Activated T-helper 17 cell treated with anti-CD3 and anti-CD28 coated beads, Interleukin-2, amount 50 U/mL, for 72 hours (primary cell): Measurements from ENCODE around the gene CARF. TPM values are rescaled to one million over a fixed set of nuclear protein-coding genes. Genes with fewer than 3 reads are reported as not detected.
"Not testable (repeated sequence)": the region's sequence is repeated elsewhere in the genome, so short reads cannot be mapped to it uniquely, and the experiment has no call there.

Experiments
- ATAC-seq: fragments of 150-1000 bp; cut with Tn5 transposase; replicated peaks from 2 replicates; pipeline ENCODE4 v1.10.0; 2021; ENCODE audit warnings: mild to moderate bottlenecking, moderate library complexity
- H3K27ac Mint-ChIP-seq: one replicate; pipeline ENCODE4 v1.8.0; 2022; ENCODE audit warnings: mixed read lengths
- H3K27me3 Mint-ChIP-seq: one replicate; pipeline ENCODE4 v1.8.0; 2022; ENCODE audit warnings: mixed read lengths
- H3K36me3 Mint-ChIP-seq: one replicate; pipeline ENCODE4 v1.8.0; 2022; ENCODE audit warnings: low read depth, mild to moderate bottlenecking, mixed read lengths
- H3K4me1 Mint-ChIP-seq: one replicate; pipeline ENCODE4 v1.8.0; 2022; ENCODE audit warnings: mixed read lengths
- H3K4me3 Mint-ChIP-seq: one replicate; pipeline ENCODE4 v1.8.0; 2022; ENCODE audit warnings: mild to moderate bottlenecking, mixed read lengths
- H3K9me3 Mint-ChIP-seq: one replicate; pipeline ENCODE4 v1.8.0; 2022; ENCODE audit warnings: mixed read lengths
- total RNA-seq, 2 donors: library from RNA; stranded (reverse); gene quantifications; one replicate each; pipeline ENCODE4 v1.2.3, GENCODE V29; 2022

The CARF gene
- total RNA-seq, 2 donors from 2014 or later: 4.1 to 5.5 TPM

- Mint-ChIP-seq H3K4me1 (peaks cover 18% of the 10 kb centered on the region), H3K9me3 (no peaks in the 10 kb centered on the region), H3K36me3 (peaks cover 18% of the 10 kb centered on the region), H3K27me3 (no peaks in the 10 kb centered on the region), H3K27ac (peak overlapping the region; percentile 92), H3K4me3 (peak overlapping the region; percentile 91)
- no peak for ATAC-seq
Observed at GRCh38 chr2:202911203-202911511, 918 bp upstream of the CARF start.

- not testable (repeated sequence) for H3K9me3 Mint-ChIP-seq, H3K27me3 Mint-ChIP-seq, H3K36me3 Mint-ChIP-seq
- Mint-ChIP-seq H3K27ac (peak overlapping the region; percentile 92), H3K4me1 (peaks cover 18% of the 10 kb centered on the region), H3K4me3 (peak overlapping the region; percentile 91)
- ATAC-seq: peak; percentile 84
Observed at GRCh38 chr2:202912342-202913201, 497 bp downstream of the CARF start.

GRCh38 chr2:202918860-202919259 lies 6.8 kb downstream of the CARF start:
- H3K27me3 Mint-ChIP-seq: no peaks in the 10 kb centered on the region
- H3K4me3 Mint-ChIP-seq: no peak overlapping the region

GRCh38 chr2:202932425-202933138 lies 20.5 kb downstream of the CARF start:
- peaks cover 21% of the 10 kb centered on the region for H3K36me3 Mint-ChIP-seq
- no peak overlapping the region for H3K4me3 Mint-ChIP-seq
- no peaks in the 10 kb centered on the region for H3K27me3 Mint-ChIP-seq
- ATAC-seq: no peak
- no peak overlapping the region for H3K27ac Mint-ChIP-seq
- H3K4me1 Mint-ChIP-seq: no peaks in the 10 kb centered on the region
- no peaks in the 10 kb centered on the region for H3K9me3 Mint-ChIP-seq

More at GRCh38 chr2:202918860-202919259, 6.8 kb downstream of the CARF start:
- Mint-ChIP-seq H3K27ac (no peak overlapping the region), H3K9me3 (no peaks in the 10 kb centered on the region), H3K4me1 (no peaks in the 10 kb centered on the region), H3K36me3 (peaks cover 15% of the 10 kb centered on the region)
- no peak for ATAC-seq

- Mint-ChIP-seq H3K4me1 (no peaks in the 10 kb centered on the region), H3K27ac (no peak overlapping the region), H3K36me3 (peaks cover 21% of the 10 kb centered on the region), H3K27me3 (no peaks in the 10 kb centered on the region), H3K4me3 (no peak overlapping the region), H3K9me3 (no peaks in the 10 kb centered on the region)
- no peak for ATAC-seq
Observed at GRCh38 chr2:202933139-202933510, 21.1 kb downstream of the CARF start.

GRCh38 chr2:202933958-202934357 lies 21.9 kb downstream of the CARF start:
- peaks cover 26% of the 10 kb centered on the region for H3K36me3 Mint-ChIP-seq
- H3K4me1 Mint-ChIP-seq: no peaks in the 10 kb centered on the region
- no peak overlapping the region for H3K27ac Mint-ChIP-seq
- no peaks in the 10 kb centered on the region for H3K27me3 Mint-ChIP-seq
- no peaks in the 10 kb centered on the region for H3K9me3 Mint-ChIP-seq
- ATAC-seq: no peak
- no peak overlapping the region for H3K4me3 Mint-ChIP-seq

GRCh38 chr2:202934456-202934855 lies 22.4 kb downstream of the CARF start:
- ATAC-seq: no peak
- no peaks in the 10 kb centered on the region for H3K27me3 Mint-ChIP-seq
- no peak overlapping the region for H3K4me3 Mint-ChIP-seq
- H3K4me1 Mint-ChIP-seq: no peaks in the 10 kb centered on the region
- no peak overlapping the region for H3K27ac Mint-ChIP-seq
- no peaks in the 10 kb centered on the region for H3K9me3 Mint-ChIP-seq
- H3K36me3 Mint-ChIP-seq: peaks cover 25% of the 10 kb centered on the region

GRCh38 chr2:202938960-202939359 lies 26.9 kb downstream of the CARF start:
- ATAC-seq: no peak
- Mint-ChIP-seq H3K4me1 (no peaks in the 10 kb centered on the region), H3K4me3 (no peak overlapping the region)

GRCh38 chr2:202941771-202942170 lies 29.7 kb downstream of the CARF start:
- no peaks in the 10 kb centered on the region for H3K9me3 Mint-ChIP-seq
- no peak overlapping the region for H3K4me3 Mint-ChIP-seq
- H3K4me1 Mint-ChIP-seq: no peaks in the 10 kb centered on the region
- peaks cover 53% of the 10 kb centered on the region for H3K36me3 Mint-ChIP-seq
- no peak overlapping the region for H3K27ac Mint-ChIP-seq
- no peak for ATAC-seq
- H3K27me3 Mint-ChIP-seq: no peaks in the 10 kb centered on the region

More at GRCh38 chr2:202938960-202939359, 26.9 kb downstream of the CARF start:
- peaks cover 32% of the 10 kb centered on the region for H3K36me3 Mint-ChIP-seq
- H3K9me3 Mint-ChIP-seq: no peaks in the 10 kb centered on the region
- no peak overlapping the region for H3K27ac Mint-ChIP-seq
- H3K27me3 Mint-ChIP-seq: no peaks in the 10 kb centered on the region

GRCh38 chr2:202944408-202944807 lies 32.3 kb downstream of the CARF start:
- Mint-ChIP-seq H3K9me3 (peaks cover 8% of the 10 kb centered on the region), H3K4me3 (no peak overlapping the region), H3K36me3 (peaks cover 46% of the 10 kb centered on the region), H3K4me1 (no peaks in the 10 kb centered on the region), H3K27me3 (no peaks in the 10 kb centered on the region), H3K27ac (no peak overlapping the region)
- no peak for ATAC-seq

- ATAC-seq: no peak
- Mint-ChIP-seq H3K4me3 (no peak overlapping the region), H3K9me3 (peaks cover 8% of the 10 kb centered on the region), H3K27me3 (no peaks in the 10 kb centered on the region), H3K4me1 (no peaks in the 10 kb centered on the region), H3K27ac (no peak overlapping the region), H3K36me3 (peaks cover 46% of the 10 kb centered on the region)
Observed at GRCh38 chr2:202944816-202945215, 32.7 kb downstream of the CARF start.

- no peak overlapping the region for H3K4me3 Mint-ChIP-seq
- no peaks in the 10 kb centered on the region for H3K4me1 Mint-ChIP-seq
- peaks cover 44% of the 10 kb centered on the region for H3K36me3 Mint-ChIP-seq
- peaks cover 8% of the 10 kb centered on the region for H3K9me3 Mint-ChIP-seq
- H3K27ac Mint-ChIP-seq: no peak overlapping the region
- no peak for ATAC-seq
- no peaks in the 10 kb centered on the region for H3K27me3 Mint-ChIP-seq
Observed at GRCh38 chr2:202945497-202945896, 33.4 kb downstream of the CARF start.

GRCh38 chr2:202949333-202949732 lies 37.3 kb downstream of the CARF start:
- H3K27ac Mint-ChIP-seq, H3K9me3 Mint-ChIP-seq, H3K27me3 Mint-ChIP-seq: not testable (repeated sequence)

GRCh38 chr2:202950592-202950991 lies 38.5 kb downstream of the CARF start:
- Mint-ChIP-seq H3K27me3 (no peaks in the 10 kb centered on the region), H3K9me3 (peaks cover 8% of the 10 kb centered on the region), H3K27ac (no peak overlapping the region), H3K4me1 (no peaks in the 10 kb centered on the region), H3K36me3 (peaks cover 37% of the 10 kb centered on the region), H3K4me3 (no peak overlapping the region)
- ATAC-seq: no peak

More at GRCh38 chr2:202949333-202949732, 37.3 kb downstream of the CARF start:
- not testable (repeated sequence) for H3K4me3 Mint-ChIP-seq, ATAC-seq, H3K4me1 Mint-ChIP-seq
- peaks cover 43% of the 10 kb centered on the region for H3K36me3 Mint-ChIP-seq

GRCh38 chr2:202960524-202960923 lies 48.4 kb downstream of the CARF start:
- no peak overlapping the region for H3K4me3 Mint-ChIP-seq
- no peak overlapping the region for H3K27ac Mint-ChIP-seq
- H3K36me3 Mint-ChIP-seq: peaks cover 29% of the 10 kb centered on the region

More at GRCh38 chr2:202960524-202960923, 48.4 kb downstream of the CARF start:
- no peaks in the 10 kb centered on the region for H3K9me3 Mint-ChIP-seq
- no peak for ATAC-seq
- no peaks in the 10 kb centered on the region for H3K27me3 Mint-ChIP-seq
- H3K4me1 Mint-ChIP-seq: no peaks in the 10 kb centered on the region
